Measurements from ENCODE around the gene OPCML.

Gene OPCML

DNA sequence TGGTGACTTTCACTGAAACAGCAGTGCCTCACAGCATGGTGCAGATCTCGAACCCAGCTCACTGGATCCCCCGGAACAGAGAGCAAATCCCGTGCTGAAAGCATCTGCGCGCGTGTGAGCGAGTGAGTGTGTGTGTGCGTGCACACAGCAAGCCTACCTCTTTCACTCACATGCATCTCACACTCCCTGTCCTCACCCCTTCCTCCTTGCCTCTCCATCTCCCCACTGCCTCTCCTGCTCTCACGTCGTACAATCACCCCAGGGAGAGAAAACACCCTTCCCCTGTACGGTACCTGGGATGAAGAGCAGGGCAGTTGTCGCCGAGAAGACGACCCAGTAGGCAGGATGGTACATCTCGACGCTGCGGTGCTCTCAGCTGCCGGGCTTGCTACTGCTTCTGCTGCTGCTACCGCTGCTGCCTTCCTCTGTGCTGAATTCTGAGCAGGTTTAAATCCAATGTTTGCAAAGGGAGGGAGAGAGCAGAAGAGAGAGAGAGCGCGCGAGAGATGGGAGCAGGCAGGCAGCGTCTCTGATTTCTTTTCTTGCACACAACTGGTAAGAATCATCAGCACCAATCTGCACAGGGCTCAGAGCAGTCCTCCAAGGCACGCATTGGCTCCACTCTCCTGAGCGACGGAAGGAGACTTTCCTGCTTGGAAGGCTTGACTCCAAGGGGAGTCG lies at the start of gene OPCML:
Gene OPCML (minus strand): TSS at position 531 of the 681 bp plus-strand sequence.
- no peak for DNase-seq

DNA sequence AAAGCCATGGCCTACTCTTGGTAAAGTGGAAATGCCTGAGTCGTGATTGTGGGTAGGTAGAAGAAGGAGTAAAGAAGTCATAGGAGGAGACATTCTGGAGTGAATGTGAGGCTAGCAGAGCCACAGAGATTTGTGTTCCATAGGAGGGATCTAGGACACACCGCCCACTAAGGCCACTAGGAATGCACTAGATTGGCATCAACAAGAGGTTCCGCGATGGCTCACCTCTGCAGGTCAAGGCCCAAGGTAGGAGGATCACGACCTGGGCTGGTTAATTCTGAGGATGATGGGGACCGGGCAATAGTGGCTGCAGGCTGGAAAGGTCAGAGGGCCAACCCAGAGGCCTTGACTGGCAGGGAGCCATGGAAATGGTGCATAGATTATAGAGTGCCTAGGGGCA lies 48.8 kb upstream of the OPCML start:
- DNase-seq, result no peak

DNA sequence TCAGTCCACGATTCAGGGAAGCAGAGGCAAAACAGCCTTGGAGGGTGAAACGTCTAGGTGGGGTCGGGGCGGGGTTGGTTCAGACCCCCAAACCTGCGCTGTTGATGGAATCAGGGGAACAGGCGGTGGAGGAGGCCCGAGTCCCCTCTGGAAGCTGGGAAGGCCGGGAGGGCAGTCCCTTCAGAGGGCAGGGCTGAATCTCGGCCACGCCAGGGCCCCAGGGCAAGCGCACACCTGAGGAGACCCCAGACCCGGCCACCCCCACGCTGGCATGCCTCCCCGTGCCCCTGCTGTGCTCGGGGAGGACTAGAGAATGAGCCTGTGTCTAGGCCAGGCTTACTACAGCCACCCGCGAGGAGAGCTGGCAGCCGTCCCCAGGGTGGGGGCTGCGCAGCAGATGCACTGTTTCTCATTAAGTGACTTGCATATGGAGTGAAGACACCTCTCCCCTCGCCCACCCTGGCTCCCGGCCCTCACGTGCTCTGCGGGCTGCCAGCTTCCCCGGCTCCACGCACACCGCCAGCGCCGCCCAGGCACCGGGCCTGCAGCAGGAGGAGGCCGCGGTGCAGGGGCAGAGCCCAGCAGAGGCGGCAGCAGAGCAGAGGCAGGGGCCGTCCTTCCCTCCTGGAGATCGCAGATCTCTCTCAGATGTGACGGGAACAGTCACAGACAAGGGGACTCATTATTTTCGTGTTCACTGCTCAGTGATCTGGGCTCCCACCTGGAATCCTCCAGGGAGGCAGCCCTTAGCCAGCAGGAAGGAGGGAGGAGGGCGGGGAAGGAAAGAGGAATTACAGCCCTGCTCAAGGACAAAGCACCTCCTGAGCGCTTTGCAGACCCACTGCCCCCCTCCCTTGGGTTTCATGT lies 47.1 kb upstream of the OPCML start:
- DNase-seq, result no peak

DNA sequence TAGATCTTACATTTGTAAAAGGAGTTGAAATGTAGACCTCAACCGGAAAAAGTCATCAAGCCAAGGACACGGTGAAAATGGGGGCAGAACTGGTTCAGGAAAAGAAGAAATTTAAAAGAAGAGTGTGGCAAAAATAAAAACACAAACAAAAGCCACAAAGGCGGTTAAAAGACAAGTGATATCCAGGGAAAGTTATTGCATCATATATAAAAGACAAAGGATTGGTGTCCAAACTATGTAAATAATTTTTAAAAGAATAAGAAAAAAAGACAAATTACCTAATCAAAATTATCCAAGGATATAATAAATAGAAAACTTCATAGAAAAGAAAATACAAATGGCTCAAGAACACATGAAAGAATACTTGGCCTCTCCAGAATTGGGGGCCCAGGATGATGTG lies 45.1 kb upstream of the OPCML start:
- no peak for DNase-seq

GRCh38 chr11:133576351-133576750 lies 44.0 kb upstream of the OPCML start:
- no peak for DNase-seq

- no peak for DNase-seq
Observed at GRCh38 chr11:133573081-133573480, 40.8 kb upstream of the OPCML start.

GRCh38 chr11:133570376-133570775 lies 38.1 kb upstream of the OPCML start:
- no peak for DNase-seq

DNA sequence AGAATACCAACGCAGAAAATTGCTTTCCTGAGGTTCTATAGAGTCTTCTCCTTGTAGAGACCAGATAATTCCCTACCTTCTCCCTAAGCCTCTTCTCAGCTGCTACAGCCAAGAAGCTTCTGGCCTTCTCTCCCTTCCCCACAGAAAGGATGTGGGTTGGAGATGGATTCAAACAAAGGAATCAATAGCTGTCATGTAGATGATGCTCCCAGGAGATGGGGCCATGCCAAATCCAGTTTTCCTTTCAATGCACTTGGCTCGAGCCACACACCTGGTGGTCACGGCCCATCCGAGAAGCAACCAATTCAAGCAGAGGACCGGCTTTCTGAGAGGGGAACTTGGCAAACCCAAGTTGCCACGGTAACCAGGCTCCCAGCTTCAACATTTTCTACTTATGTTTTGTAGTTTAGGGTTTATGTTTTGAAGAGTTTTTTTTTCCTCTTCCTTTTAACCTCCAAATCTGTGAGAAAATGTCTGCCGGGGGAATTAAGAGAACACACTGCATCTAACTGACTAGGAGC lies 31.3 kb upstream of the OPCML start:
- no peak for DNase-seq

DNA sequence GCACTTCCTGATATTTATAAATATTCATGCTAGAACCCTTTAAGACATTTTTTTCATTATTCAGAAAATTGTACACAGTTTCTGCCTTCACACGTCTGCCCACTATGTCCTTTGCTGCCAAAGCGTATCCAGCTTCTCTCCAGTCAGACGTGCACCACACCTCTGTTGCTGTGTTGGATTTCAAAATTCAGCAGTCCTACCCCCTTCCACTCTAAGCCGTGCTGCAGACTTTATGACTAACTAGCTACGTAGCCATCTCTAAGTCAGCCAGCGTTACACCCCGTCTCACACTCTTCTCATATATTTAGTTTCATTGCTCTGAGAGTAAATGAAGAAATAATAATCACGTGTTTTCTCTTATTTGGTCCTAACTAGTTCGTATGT lies 28.2 kb upstream of the OPCML start:
- no peak for DNase-seq

- no peak for DNase-seq
Observed at GRCh38 chr11:133559833-133560471, 27.7 kb upstream of the OPCML start.

- no peak for DNase-seq
Observed at GRCh38 chr11:133559382-133559781, 27.1 kb upstream of the OPCML start.

- no peak for DNase-seq
Observed at GRCh38 chr11:133555034-133555433, 22.7 kb upstream of the OPCML start.

- DNase-seq, result no peak
Observed at GRCh38 chr11:133553885-133554740, 21.8 kb upstream of the OPCML start.

- DNase-seq, result no peak
Observed at GRCh38 chr11:133552938-133553337, 20.6 kb upstream of the OPCML start.

DNA sequence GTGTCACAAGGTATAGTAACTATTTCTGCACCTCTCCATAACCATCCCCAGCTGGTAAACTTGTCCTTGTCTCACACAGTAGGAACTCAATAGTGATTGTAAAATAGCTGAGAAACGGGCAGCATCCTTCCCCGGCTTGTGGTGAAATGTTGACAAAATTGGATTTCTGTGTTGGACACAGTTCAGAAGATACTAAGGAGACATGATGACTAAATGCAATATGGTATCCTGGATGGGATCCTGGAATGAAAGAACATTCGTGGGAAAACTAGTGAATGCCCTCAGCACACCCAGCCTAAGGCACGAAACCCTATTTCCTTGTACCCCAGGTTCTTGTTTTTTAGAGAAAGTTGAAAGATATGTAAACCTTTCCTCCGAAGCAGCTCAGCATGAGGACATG lies 18.8 kb upstream of the OPCML start:
- no peak for DNase-seq

DNA sequence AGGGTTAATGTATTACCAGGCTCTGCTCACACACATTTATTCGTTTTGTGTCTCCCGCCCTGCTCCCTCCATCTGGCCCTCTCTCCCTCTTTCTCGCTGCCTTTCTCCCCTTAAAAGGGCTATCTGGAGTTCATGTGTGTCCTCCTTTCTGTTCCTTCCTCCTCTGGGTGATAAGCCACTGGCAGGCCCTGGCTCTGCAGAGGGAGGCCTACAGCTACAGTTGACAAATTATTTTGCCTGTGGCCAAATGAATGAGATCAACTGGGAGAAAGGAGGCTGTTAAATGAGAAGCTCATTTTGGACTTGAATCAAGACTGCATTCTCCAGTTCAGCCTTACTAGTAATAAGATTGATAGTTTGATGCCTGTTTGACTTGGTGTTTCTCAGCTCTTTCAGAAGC lies 17.5 kb upstream of the OPCML start:
- no peak for DNase-seq

GRCh38 chr11:133548641-133549040 lies 16.3 kb upstream of the OPCML start:
- no peak for DNase-seq

- DNase-seq, result no peak
Observed at GRCh38 chr11:133547808-133548494, 15.7 kb upstream of the OPCML start.

DNA sequence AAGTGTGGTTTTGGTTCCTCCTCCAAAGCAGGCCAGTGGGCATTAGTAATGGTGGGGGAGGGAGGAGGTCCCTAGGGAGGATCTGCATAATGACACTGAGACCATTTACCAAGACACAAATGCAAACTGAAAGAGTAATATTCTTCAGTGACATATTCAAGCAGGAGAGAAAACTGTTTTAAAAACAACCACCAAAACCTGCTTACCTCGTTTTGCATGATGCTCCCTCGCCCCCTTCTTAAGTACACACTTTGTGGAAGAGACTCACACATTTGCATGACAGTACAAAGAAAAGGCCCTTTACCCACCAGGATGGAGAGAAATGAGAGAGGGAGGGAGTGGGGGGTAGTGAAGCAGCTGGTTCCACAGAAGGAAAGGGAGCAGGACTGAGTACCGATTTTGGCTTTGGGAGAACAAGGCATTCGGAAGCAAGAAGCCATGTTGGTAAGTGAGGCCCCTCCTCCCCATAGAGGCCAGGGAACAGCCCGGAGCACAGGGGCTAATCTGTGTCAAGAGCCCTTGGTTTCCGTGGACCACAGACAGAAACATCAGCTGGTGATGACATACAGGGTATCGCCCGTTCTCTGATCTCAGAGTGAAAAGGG lies 13.0 kb upstream of the OPCML start:
- DNase-seq, result no peak

GRCh38 chr11:133541720-133542095 lies 9.4 kb upstream of the OPCML start:
- DNase-seq, result no peak

- DNase-seq, result no peak
Observed at GRCh38 chr11:133541021-133541719, 8.9 kb upstream of the OPCML start.
